ENCODE results near the gene SLC2A10. TPM values are rescaled to one million over a fixed set of nuclear protein-coding genes. Genes with fewer than 3 reads are reported as not detected.

The SLC2A10 gene
- polyA plus RNA-seq, 1 experiment = 41.9 TPM

GRCh38 chr20:46723039-46723438 is 13.6 kb downstream of the SLC2A10 start:
- TF ChIP-seq CTCF (IDR thresholded peaks at IDR 0.05; ENCODE audit: insufficient read depth, low read depth, low read length) = no peak
- Histone ChIP-seq H3K4me3 (ENCODE audit: low read depth, low read length) (no peak overlapping the region), H3K36me3 (ENCODE audit: control insufficient read depth, insufficient read depth, low read length) (peaks cover 18% of the 10 kb centered on the region), H3K27me3 (ENCODE audit: control insufficient read depth, insufficient read depth, low read length) (no peaks in the 10 kb centered on the region)
- DNase-seq (ENCODE audit: low read depth) = no peak
- ChIA-PET CTCF (no interaction called here), POLR2A (no interaction called here)

GRCh38 chr20:46724343-46724959 is 15.0 kb downstream of the SLC2A10 start:
- POLR2A ChIA-PET = no interaction called here
- peaks cover 23% of the 10 kb centered on the region for H3K36me3 ChIP-seq (ENCODE audit: control insufficient read depth, insufficient read depth, low read length)
- no peak for TF ChIP-seq CTCF (IDR thresholded peaks at IDR 0.05; ENCODE audit: insufficient read depth, low read depth, low read length)
- CTCF ChIA-PET = no interaction called here
- no peak overlapping the region for H3K4me3 ChIP-seq (ENCODE audit: low read depth, low read length)
- H3K27me3 ChIP-seq (ENCODE audit: control insufficient read depth, insufficient read depth, low read length) = no peaks in the 10 kb centered on the region
- no peak for DNase-seq (ENCODE audit: low read depth)

GRCh38 chr20:46725186-46726165 is 16.0 kb downstream of the SLC2A10 start:
- ChIA-PET CTCF (interaction anchor here (1.1 kb wide), 1 partner anchor 27 kb away, joined by 3 read pairs; no protein-coding TSS in a partner anchor), POLR2A (no interaction called here)
- Histone ChIP-seq H3K36me3 (ENCODE audit: control insufficient read depth, insufficient read depth, low read length) (peaks cover 25% of the 10 kb centered on the region), H3K27me3 (ENCODE audit: control insufficient read depth, insufficient read depth, low read length) (no peaks in the 10 kb centered on the region), H3K4me3 (ENCODE audit: low read depth, low read length) (no peak overlapping the region)
- no peak for DNase-seq (ENCODE audit: low read depth)
- TF ChIP-seq CTCF (IDR thresholded peaks at IDR 0.05; ENCODE audit: insufficient read depth, low read depth, low read length) = no peak

GRCh38 chr20:46731770-46732169 is 22.3 kb downstream of the SLC2A10 start:
- ChIA-PET CTCF (no interaction called here), POLR2A (no interaction called here)
- Histone ChIP-seq H3K4me3 (ENCODE audit: low read depth, low read length) (no peak overlapping the region), H3K27me3 (ENCODE audit: control insufficient read depth, insufficient read depth, low read length) (no peaks in the 10 kb centered on the region), H3K36me3 (ENCODE audit: control insufficient read depth, insufficient read depth, low read length) (peaks cover 29% of the 10 kb centered on the region)
- DNase-seq (ENCODE audit: low read depth) = no peak
- no peak for TF ChIP-seq CTCF (IDR thresholded peaks at IDR 0.05; ENCODE audit: insufficient read depth, low read depth, low read length)

GRCh38 chr20:46735436-46735835 is 26.0 kb downstream of the SLC2A10 start:
- Histone ChIP-seq H3K36me3 (ENCODE audit: control insufficient read depth, insufficient read depth, low read length) (peaks cover 18% of the 10 kb centered on the region), H3K4me3 (ENCODE audit: low read depth, low read length) (no peak overlapping the region), H3K27me3 (ENCODE audit: control insufficient read depth, insufficient read depth, low read length) (no peaks in the 10 kb centered on the region)
- CTCF ChIA-PET = no interaction called here
- no peak for DNase-seq (ENCODE audit: low read depth)
- POLR2A ChIA-PET = no interaction called here
- no peak for TF ChIP-seq CTCF (IDR thresholded peaks at IDR 0.05; ENCODE audit: insufficient read depth, low read depth, low read length)

Measured in BJ (cell line).